GM06990 (cell line): ENCODE measurements around the gene SCAMP5.

ENCODE experiments used
- DNase-seq: peaks from one replicate; pipeline ENCODE4 v3.0.0-alpha.2; 2011; ENCODE audit not compliant: insufficient read length; ENCODE audit errors: extremely low read depth
- H3K27me3 ChIP-seq: replicated peaks from 2 replicates; pipeline ENCODE4 v1.6.0; 2011; ENCODE audit warnings: low read length; ENCODE audit not compliant: control insufficient read depth, insufficient read depth
- H3K36me3 ChIP-seq: 2 replicates; pipeline ENCODE4 v1.5.1; 2011; ENCODE audit warnings: low read length; ENCODE audit not compliant: control insufficient read depth, insufficient read depth
- H3K4me3 ChIP-seq: replicated peaks from 2 replicates; pipeline ENCODE4 v1.5.1; 2011; ENCODE audit warnings: low read depth, mild to moderate bottlenecking, control low read depth, low read length
- CTCF ChIP-seq: IDR thresholded peaks from 2 replicates; pipeline ENCODE4 v1.5.1; 2011; ENCODE audit warnings: low read length, control low read depth, mild to moderate bottlenecking, inconsistent platforms; ENCODE audit not compliant: insufficient read depth, poor library complexity, severe bottlenecking

Gene SCAMP5

GRCh38 chr15:75054172-75054897 is 59.0 kb downstream of the SCAMP5 start:
- Histone ChIP-seq H3K4me3 (no peak overlapping the region), H3K36me3 (peaks cover 2% of the 10 kb centered on the region), H3K27me3 (no peaks in the 10 kb centered on the region)
- no peak for TF ChIP-seq CTCF
- no peak for DNase-seq

GRCh38 chr15:75056036-75056435 is 60.7 kb downstream of the SCAMP5 start:
- Histone ChIP-seq H3K27me3 (no peaks in the 10 kb centered on the region), H3K36me3 (no peaks in the 10 kb centered on the region; the same call in 1 of the 2 replicates), H3K4me3 (no peak overlapping the region)
- TF ChIP-seq CTCF, result no peak
- DNase-seq, result no peak

GRCh38 chr15:75058127-75058905 is 63.0 kb downstream of the SCAMP5 start:
- no peak for DNase-seq

GRCh38 chr15:75059607-75060006 is 64.2 kb downstream of the SCAMP5 start:
- Histone ChIP-seq H3K4me3 (no peak overlapping the region), H3K27me3 (no peaks in the 10 kb centered on the region), H3K36me3 (no peaks in the 10 kb centered on the region)
- DNase-seq, result no peak
- no peak for TF ChIP-seq CTCF

More at GRCh38 chr15:75058127-75058905, 63.0 kb downstream of the SCAMP5 start:
- Histone ChIP-seq H3K36me3 (no peaks in the 10 kb centered on the region), H3K4me3 (no peak overlapping the region), H3K27me3 (no peaks in the 10 kb centered on the region)
- TF ChIP-seq CTCF, result no peak

GRCh38 chr15:75061272-75061671 is 65.9 kb downstream of the SCAMP5 start:
- H3K36me3 ChIP-seq, result no peaks in the 10 kb centered on the region
- no peaks in the 10 kb centered on the region for H3K27me3 ChIP-seq
- TF ChIP-seq CTCF, result no peak
- no peak for DNase-seq
- no peak overlapping the region for H3K4me3 ChIP-seq
